Upper lobe of left lung (tissue), 6 donors: ENCODE measurements around the gene SYT8. TPM values are rescaled to one million over a fixed set of nuclear protein-coding genes. Genes with fewer than 3 reads are reported as not detected.

ENCODE experiments used
- ATAC-seq, 2 donors: fragments of 200-7000 bp; cut with Tn5 transposase; one replicate each; pipeline ENCODE4 v1.9.1; 2022; ENCODE audit warnings: mild to moderate bottlenecking in 2 of 2, moderate library complexity in 2 of 2; ENCODE audit not compliant: low FRiP score in 2 of 2
- DNase-seq, 2 donors: peaks; one replicate each; pipeline ENCODE4 v3.0.0-alpha.2; 2019 to 2020
- H3K27ac ChIP-seq, 4 donors: fragments of 200-600 bp; sonication (generic); one replicate each; pipeline ENCODE4 v1.5.1; 2016 to 2019
- H3K27me3 ChIP-seq, 4 donors: fragments of 200-600 bp; sonication (generic); one replicate each; pipeline ENCODE4 v1.5.1; 2017 to 2019
- H3K36me3 ChIP-seq, 4 donors: fragments of 200-600 bp; sonication (generic); one replicate each; pipeline ENCODE4 v1.5.1; 2016 to 2019
- H3K4me1 ChIP-seq, 4 donors: fragments of 200-600 bp; sonication (generic); one replicate each; pipeline ENCODE4 v1.5.1; 2018 to 2019
- H3K4me3 ChIP-seq, 4 donors: fragments of 200-600 bp; sonication (generic); one replicate each; pipeline ENCODE4 v1.5.1; 2017 to 2019; ENCODE audit warnings: mild to moderate bottlenecking in 2 of 4, moderate library complexity in 1 of 4
- H3K9me3 ChIP-seq, 4 donors: fragments of 200-600 bp; sonication (generic); one replicate each; pipeline ENCODE4 v1.5.1; 2018 to 2019
- EP300 ChIP-seq, 4 donors: sonication (generic); formaldehyde crosslinking; IDR thresholded peaks; one replicate each; pipeline ENCODE4 v1.5.1; 2017; ENCODE audit warnings: antibody characterized with exemption in 4 of 4, control low read depth in 2 of 4
- POLR2A ChIP-seq, 4 donors: fragments of 450-650 bp; IDR thresholded peaks; one replicate each; pipeline ENCODE4 v1.5.1; 2016 to 2017; ENCODE audit warnings: antibody characterized with exemption in 4 of 4, mild to moderate bottlenecking in 2 of 4
- POLR2AphosphoS5 ChIP-seq, 2 donors: sonication (generic); formaldehyde crosslinking; IDR thresholded peaks; one replicate each; pipeline ENCODE4 v1.5.1; 2017; ENCODE audit warnings: antibody characterized with exemption in 2 of 2
- WGBS, 2 donors: methylation state at CpG; one replicate each; pipeline ENCODE4 v1.1.5; 2017 to 2018; 5-methylcytosine and 5-hydroxymethylcytosine counted together
- total RNA-seq, 6 donors: library from RNA; depleted of rRNA in 4 of 6; stranded (reverse); fragments of >200 nt in 4 of 6; gene quantifications; one replicate each; pipeline versions ENCODE4 v1.1.0 to v1.2.1, GENCODE V29; 2016 to 2021
- TF ChIP-seq, protein P1 (sequence below), 6 experiments: fragments of 450-650 bp in 4 of 6; fragments of 200-600 bp in 2 of 6; sonication (generic) in 2 of 6; IDR thresholded peaks; one replicate each; pipeline ENCODE4 v1.5.1; 2016 to 2019; ENCODE audit warnings: antibody characterized with exemption in 6 of 6
- donor health status: DM: no; HTN: no; CAD: no; lungs with moderate emphysema.
- donor health status: DM: no; HTN: yes; CAD: no; lungs with severe emphysema.

The SYT8 gene
- total RNA-seq, 6 donors from 2014 or later = 7.4 to 31.3 (median 22.9) TPM

- peaks cover 19 to 34% (median 32%) of the 10 kb centered on the region in 4 donors for H3K4me1 ChIP-seq
- H3K27ac ChIP-seq = peak overlapping the region; percentile 53 to 89 (median 74)
- peak overlapping the region in 1 of 4 donors; percentile 33 for H3K4me3 ChIP-seq
- WGBS, 2 donors = 79 to 83% methylated on average over 14 to 17 of the region's 26 CpGs
- ATAC-seq (peak; percentile 30 to 61), DNase-seq (peak; percentile 82 to 86)
- no peaks in the 10 kb centered on the region for H3K36me3 ChIP-seq
- H3K27me3 ChIP-seq = no peaks in the 10 kb centered on the region
- no peaks in the 10 kb centered on the region for H3K9me3 ChIP-seq
- TF ChIP-seq EP300 (IDR thresholded peaks at IDR 0.05) = no peak
- peak in 1 of 2 donors; percentile 32 for TF ChIP-seq POLR2AphosphoS5 (IDR thresholded peaks at IDR 0.05)
- TF ChIP-seq, protein P1, sequence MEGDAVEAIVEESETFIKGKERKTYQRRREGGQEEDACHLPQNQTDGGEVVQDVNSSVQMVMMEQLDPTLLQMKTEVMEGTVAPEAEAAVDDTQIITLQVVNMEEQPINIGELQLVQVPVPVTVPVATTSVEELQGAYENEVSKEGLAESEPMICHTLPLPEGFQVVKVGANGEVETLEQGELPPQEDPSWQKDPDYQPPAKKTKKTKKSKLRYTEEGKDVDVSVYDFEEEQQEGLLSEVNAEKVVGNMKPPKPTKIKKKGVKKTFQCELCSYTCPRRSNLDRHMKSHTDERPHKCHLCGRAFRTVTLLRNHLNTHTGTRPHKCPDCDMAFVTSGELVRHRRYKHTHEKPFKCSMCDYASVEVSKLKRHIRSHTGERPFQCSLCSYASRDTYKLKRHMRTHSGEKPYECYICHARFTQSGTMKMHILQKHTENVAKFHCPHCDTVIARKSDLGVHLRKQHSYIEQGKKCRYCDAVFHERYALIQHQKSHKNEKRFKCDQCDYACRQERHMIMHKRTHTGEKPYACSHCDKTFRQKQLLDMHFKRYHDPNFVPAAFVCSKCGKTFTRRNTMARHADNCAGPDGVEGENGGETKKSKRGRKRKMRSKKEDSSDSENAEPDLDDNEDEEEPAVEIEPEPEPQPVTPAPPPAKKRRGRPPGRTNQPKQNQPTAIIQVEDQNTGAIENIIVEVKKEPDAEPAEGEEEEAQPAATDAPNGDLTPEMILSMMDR (IDR thresholded peaks at IDR 0.05) = no peak
Measured at GRCh38 chr11:1839924-1840779, 5.4 kb downstream of the SYT8 start.

DNA sequence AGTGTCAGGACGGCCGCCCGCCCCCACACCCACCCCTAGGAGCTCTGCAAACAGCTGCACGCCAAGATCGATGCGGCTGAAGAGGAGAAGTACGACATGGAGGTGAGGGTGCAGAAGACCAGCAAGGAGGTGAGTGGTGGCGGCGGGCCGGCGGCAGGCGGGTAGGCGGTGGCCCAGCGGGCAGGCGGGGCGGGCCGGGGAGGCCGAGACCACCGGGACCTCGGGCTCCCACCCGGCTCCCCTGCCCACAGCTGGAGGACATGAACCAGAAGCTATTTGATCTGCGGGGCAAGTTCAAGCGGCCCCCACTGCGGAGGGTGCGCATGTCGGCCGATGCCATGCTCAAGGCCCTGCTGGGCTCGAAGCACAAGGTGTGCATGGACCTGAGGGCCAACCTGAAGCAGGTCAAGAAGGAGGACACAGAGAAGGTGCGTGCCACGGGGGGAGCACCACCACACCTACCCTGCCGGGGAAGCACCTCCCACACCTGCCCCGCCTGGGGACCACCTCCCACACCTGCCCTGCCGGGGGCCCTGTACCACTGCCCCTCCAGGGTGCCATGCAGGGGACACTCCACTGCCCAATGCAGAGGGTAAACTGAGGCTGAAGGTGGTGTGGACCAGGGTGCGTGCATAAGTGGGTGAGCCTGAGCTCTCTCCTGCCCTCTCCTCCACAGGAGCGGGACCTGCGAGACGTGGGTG lies 6.1 kb downstream of the SYT8 start:
- WGBS, 2 donors = 87 to 92% methylated on average over 36 of the region's 37 CpGs
- peaks cover 24 to 42% (median 35%) of the 10 kb centered on the region in 4 donors for H3K4me1 ChIP-seq
- peak overlapping the region in 2 of 4 donors; percentile 84 to 89 for H3K27ac ChIP-seq

DNA sequence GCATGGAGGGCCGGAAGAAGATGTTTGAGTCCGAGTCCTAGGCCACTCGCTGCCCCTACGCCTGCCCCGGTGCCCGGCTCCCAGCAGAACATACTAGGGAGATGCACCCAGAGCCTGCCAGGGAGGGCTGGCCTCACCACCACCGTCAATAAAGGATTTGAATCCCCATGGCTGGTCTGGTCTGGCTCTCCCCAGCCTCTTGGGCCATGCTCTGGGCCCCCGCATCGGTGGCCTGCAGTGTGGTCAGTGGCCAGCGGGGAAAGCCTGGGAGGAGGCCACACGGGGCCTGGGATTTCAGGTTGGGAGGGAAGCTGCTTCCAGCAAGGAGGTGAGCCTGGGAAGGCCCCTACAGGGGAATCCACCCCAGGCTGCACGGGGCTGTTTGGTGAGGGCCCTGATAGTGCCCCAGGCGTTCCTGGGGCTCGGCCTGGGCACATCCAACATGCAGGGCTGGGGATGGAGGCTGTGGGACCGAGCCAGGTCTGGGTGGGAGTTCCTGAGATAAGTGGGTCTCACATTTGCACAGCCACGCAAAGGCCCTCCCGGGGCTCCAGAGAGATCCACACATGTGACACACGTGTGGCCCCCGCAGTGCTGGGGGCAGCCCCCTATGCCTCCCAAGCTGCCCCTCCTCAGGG lies 6.8 kb downstream of the SYT8 start:
- ATAC-seq (no peak), DNase-seq (peak in 1 of 2 donors; percentile 64)
- no peak overlapping the region for H3K27ac ChIP-seq
- H3K27me3 ChIP-seq = no peaks in the 10 kb centered on the region
- H3K9me3 ChIP-seq = no peaks in the 10 kb centered on the region
- no peak overlapping the region for H3K4me3 ChIP-seq
- H3K36me3 ChIP-seq = no peaks in the 10 kb centered on the region
- TF ChIP-seq, protein P1 (IDR thresholded peaks at IDR 0.05) = no peak
- TF ChIP-seq POLR2AphosphoS5 (IDR thresholded peaks at IDR 0.05) (no peak), POLR2A (IDR thresholded peaks at IDR 0.05) (no peak), EP300 (IDR thresholded peaks at IDR 0.05) (no peak)
- H3K4me1 ChIP-seq = peaks cover 24 to 43% (median 35%) of the 10 kb centered on the region in 4 donors
- 89 to 94% methylated on average over 8 to 18 of the region's 19 CpGs for WGBS, 2 donors

More for the DNA sequence above, 6.1 kb downstream of the SYT8 start:
- no peaks in the 10 kb centered on the region for H3K36me3 ChIP-seq
- no peaks in the 10 kb centered on the region for H3K9me3 ChIP-seq
- H3K4me3 ChIP-seq = peak overlapping the region in 1 of 4 donors; percentile 33
- ATAC-seq (no peak), DNase-seq (no peak)
- H3K27me3 ChIP-seq = no peaks in the 10 kb centered on the region
- no peak for TF ChIP-seq POLR2AphosphoS5 (IDR thresholded peaks at IDR 0.05)
- no peak for TF ChIP-seq POLR2A (IDR thresholded peaks at IDR 0.05)
- TF ChIP-seq EP300 (IDR thresholded peaks at IDR 0.05) = no peak
- TF ChIP-seq, protein P1 (IDR thresholded peaks at IDR 0.05) = no peak

- 80 to 96% methylated on average over 1 to 25 of the region's 29 CpGs for WGBS, 2 donors
Measured at GRCh38 chr11:1842149-1843097, 7.6 kb downstream of the SYT8 start.

More at GRCh38 chr11:1842149-1843097, 7.6 kb downstream of the SYT8 start:
- Histone ChIP-seq H3K27me3 (no peaks in the 10 kb centered on the region), H3K4me1 (peaks cover 24 to 43% (median 35%) of the 10 kb centered on the region in 4 donors), H3K36me3 (no peaks in the 10 kb centered on the region), H3K27ac (no peak overlapping the region), H3K9me3 (no peaks in the 10 kb centered on the region), H3K4me3 (no peak overlapping the region)
- ATAC-seq (no peak), DNase-seq (peak in 1 of 2 donors; percentile 77)
- no peak for TF ChIP-seq POLR2AphosphoS5 (IDR thresholded peaks at IDR 0.05)
- TF ChIP-seq, protein P1 (IDR thresholded peaks at IDR 0.05) = no peak
